ENCODE data around the gene ITIH3.

- TF ChIP-seq POLR2A (IDR thresholded peaks at IDR 0.05; ENCODE audit: low read length) (no peak), GATA1 (IDR thresholded peaks at IDR 0.05; ENCODE audit: low read depth, low read length) (no peak)
Measured at GRCh38 chr3:52788890-52789745, 5.5 kb upstream of the ITIH3 start.

All from erythroblast (primary cell).